GM20000 (cell line): ENCODE data around the gene CTNNA3.

ENCODE experiments used
- DNase-seq: peaks from one replicate; pipeline ENCODE4 v3.0.0; 2012; ENCODE audit warnings: low spot score
- TF ChIP-seq, protein P1 (sequence below): IDR thresholded peaks from 2 replicates; pipeline ENCODE4 v1.5.1; 2012; ENCODE audit warnings: mild to moderate bottlenecking, control low read depth; ENCODE audit errors: extremely low read depth, missing control alignments

CTNNA3 gene

DNA sequence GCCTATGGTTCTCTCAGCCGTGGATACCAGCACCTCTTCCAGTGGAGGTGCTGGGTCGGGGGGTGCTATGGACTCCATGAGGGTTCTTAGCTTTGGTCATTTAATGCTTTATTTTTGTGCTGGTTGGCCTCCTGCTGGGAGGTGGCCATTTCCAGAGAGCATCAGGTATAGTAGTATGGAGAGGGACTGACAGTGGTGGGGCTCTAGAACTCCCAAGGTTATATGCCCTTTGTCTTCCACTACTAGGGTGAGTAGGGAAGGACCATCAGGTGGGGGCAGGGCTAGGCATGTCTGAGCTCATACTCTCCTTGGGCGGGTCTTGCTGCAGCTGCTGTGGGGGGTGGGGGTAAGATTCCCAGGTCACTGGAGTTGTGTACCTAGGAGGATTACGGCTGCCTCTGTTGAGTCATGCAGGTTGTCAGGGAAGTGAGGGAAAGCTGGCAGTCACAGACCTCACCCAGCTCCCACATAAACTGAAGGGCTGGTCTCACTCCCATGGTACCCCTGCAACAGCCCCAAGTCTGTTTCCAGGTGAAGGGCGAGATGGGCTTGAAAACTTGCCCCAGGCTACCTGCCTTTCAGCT is 1533.3 kb downstream of the CTNNA3 start:
- TF ChIP-seq, protein P1, sequence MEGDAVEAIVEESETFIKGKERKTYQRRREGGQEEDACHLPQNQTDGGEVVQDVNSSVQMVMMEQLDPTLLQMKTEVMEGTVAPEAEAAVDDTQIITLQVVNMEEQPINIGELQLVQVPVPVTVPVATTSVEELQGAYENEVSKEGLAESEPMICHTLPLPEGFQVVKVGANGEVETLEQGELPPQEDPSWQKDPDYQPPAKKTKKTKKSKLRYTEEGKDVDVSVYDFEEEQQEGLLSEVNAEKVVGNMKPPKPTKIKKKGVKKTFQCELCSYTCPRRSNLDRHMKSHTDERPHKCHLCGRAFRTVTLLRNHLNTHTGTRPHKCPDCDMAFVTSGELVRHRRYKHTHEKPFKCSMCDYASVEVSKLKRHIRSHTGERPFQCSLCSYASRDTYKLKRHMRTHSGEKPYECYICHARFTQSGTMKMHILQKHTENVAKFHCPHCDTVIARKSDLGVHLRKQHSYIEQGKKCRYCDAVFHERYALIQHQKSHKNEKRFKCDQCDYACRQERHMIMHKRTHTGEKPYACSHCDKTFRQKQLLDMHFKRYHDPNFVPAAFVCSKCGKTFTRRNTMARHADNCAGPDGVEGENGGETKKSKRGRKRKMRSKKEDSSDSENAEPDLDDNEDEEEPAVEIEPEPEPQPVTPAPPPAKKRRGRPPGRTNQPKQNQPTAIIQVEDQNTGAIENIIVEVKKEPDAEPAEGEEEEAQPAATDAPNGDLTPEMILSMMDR = no peak
- no peak for DNase-seq

GRCh38 chr10:66151346-66151745 is 1544.6 kb downstream of the CTNNA3 start:
- TF ChIP-seq, protein P1 = no peak
- DNase-seq = no peak

DNA sequence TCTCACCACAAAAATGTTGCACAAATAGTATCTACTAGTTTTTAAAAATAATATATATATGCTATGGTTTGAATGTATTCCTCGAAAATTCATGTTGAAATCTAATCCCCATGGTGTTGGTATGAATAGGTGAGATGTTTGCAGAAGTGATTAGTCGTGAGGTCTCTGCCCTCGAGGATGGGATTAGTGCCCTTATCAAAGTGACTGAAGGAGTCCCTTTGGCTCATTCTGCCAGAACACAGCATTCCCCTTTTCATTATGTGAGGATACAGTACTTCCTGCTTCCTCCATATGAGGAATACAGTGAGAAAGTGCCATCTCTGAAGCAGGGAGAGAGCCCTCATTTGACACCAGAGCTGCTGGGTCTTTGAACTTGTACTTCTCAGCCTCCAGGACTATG is 1547.7 kb downstream of the CTNNA3 start:
- no peak for DNase-seq
- TF ChIP-seq, protein P1 = no peak

DNA sequence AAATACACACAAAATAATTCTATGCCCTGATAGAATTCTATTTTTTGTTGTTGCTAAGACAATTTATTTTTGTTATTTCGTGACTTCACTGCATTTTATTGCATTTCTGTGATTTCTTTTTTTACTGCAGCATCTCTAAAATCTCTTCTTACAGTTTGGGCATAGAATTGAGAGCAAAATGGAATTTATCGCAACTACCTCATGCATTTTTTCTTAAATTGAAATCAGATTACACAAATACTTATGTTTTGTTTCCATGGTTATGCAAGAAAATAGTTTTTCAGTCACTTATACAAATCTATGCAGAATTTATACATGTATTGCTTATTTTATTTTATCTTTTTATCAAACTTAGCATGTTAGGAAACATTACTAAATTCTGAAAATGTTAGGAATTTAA is 1552.0 kb downstream of the CTNNA3 start:
- TF ChIP-seq, protein P1 = no peak
- no peak for DNase-seq

DNA sequence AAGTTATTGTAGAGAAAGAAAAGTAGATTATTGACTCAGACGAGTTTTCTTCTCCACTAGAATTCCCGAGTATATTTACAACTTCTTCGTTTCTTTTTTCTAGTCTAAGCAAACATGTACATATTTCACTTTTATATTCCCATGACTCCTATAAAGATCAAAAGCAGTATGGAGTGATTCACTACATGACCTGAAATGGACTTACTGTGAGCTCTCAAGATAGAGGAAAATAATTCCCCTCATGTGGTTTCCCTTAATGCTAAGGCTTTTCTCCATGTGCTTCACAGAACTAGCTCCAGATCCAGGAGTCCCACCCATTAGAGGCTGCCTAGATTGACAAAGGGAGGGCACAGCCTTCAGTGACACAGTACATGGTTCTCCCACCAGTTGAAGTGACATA is 1593.2 kb downstream of the CTNNA3 start:
- DNase-seq = no peak
- TF ChIP-seq, protein P1 = no peak

- no peak for DNase-seq
- TF ChIP-seq, protein P1 = no peak
These were observed 1597.2 kb downstream of the CTNNA3 start for GRCh38 chr10:66098595-66099480.

GRCh38 chr10:66095610-66096009 is 1600.4 kb downstream of the CTNNA3 start:
- DNase-seq = no peak
- TF ChIP-seq, protein P1 = no peak
